ENCODE data around the gene SLIT3.

GRCh38 chr5:169048181-169049125 is 252.5 kb downstream of the SLIT3 start:
- no peak for TF ChIP-seq CTCF (IDR thresholded peaks at IDR 0.05)
- TF ChIP-seq POLR2A (IDR thresholded peaks at IDR 0.05) = no peak

Data from right lobe of liver (tissue), 4 donors.